C4-2B (cell line): ENCODE data around the gene LMF1.

Experiments used
- ZFX ChIP-seq: fragments of 450-650 bp; IDR thresholded peaks from 2 replicates; pipeline ENCODE4 v1.6.1; 2017
- TF ChIP-seq, protein P1 (sequence below): fragments of 450-650 bp; conservative IDR thresholded peaks from 2 replicates; pipeline ENCODE4 v1.5.1; 2017; ENCODE audit warnings: mild to moderate bottlenecking

DNA sequence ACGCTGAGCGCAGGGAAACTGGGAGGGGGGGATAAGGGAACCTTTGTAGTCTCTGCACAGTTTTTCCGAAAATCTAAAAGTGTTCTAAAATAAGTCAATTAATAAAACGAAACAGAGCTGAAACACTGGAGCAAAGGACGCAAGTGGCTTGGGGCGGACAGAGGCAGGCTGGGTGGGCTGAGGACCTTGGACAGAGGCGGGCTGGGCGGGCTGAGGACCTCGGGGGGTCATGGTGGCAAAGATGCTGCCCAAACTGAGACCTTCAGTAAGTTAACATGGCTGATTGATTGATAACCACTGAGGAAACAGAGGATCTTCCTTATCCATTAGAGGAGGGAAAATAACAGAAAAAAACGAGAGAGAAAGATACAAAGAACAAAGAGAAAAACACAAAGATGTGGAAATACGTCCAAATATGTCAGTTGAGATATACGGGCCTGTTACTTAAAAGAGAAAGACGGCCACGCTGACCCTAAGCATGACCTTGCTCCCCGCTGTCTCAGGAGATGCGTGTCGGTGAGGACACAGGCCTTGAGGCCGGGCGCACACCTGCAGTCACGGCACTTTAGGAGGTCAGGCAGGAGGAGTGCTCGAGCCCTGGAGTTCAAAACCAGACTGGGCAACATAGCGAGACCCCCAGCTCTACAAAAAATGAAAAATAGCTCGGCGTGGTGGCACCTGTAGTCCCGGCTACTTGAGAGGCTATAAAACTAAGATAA, 94.1 kb downstream of the LMF1 start:
- TF ChIP-seq, protein P1, sequence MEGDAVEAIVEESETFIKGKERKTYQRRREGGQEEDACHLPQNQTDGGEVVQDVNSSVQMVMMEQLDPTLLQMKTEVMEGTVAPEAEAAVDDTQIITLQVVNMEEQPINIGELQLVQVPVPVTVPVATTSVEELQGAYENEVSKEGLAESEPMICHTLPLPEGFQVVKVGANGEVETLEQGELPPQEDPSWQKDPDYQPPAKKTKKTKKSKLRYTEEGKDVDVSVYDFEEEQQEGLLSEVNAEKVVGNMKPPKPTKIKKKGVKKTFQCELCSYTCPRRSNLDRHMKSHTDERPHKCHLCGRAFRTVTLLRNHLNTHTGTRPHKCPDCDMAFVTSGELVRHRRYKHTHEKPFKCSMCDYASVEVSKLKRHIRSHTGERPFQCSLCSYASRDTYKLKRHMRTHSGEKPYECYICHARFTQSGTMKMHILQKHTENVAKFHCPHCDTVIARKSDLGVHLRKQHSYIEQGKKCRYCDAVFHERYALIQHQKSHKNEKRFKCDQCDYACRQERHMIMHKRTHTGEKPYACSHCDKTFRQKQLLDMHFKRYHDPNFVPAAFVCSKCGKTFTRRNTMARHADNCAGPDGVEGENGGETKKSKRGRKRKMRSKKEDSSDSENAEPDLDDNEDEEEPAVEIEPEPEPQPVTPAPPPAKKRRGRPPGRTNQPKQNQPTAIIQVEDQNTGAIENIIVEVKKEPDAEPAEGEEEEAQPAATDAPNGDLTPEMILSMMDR: no peak
- no peak for TF ChIP-seq ZFX
